ENCODE data around the gene CNTROB.

The CNTROB gene

GRCh38 chr17:7940743-7941142 lies 8.7 kb downstream of the CNTROB start:
- H3K79me2 ChIP-seq (ENCODE audit: control insufficient read depth, low read length), result no peaks in the 10 kb centered on the region

GRCh38 chr17:7943291-7943690 lies 11.3 kb downstream of the CNTROB start:
- Histone ChIP-seq H3K9me3 (ENCODE audit: control insufficient read depth, insufficient read depth, low read length) (no peaks in the 10 kb centered on the region), H3K9me2 (replicated peaks; ENCODE audit: control insufficient read depth, low read length) (no peaks in the 10 kb centered on the region), H3K4me3 (ENCODE audit: low read length) (no peak overlapping the region), H3K27me3 (ENCODE audit: control insufficient read depth, low read length) (no peaks in the 10 kb centered on the region), H3K27ac (ENCODE audit: low read depth, low read length) (no peak overlapping the region), H3K4me1 (ENCODE audit: control insufficient read depth, low read length) (peaks cover 19% of the 10 kb centered on the region), H3K4me2 (ENCODE audit: low read length) (no peak overlapping the region), H3K36me3 (ENCODE audit: control insufficient read depth, low read length) (peaks cover 74% of the 10 kb centered on the region), H3F3A (ENCODE audit: control insufficient read depth, insufficient read depth) (no peaks in the 10 kb centered on the region), H4K20me1 (ENCODE audit: control insufficient read depth, insufficient read depth, low read depth, low read length) (no peaks in the 10 kb centered on the region), H3K79me2 (ENCODE audit: control insufficient read depth, low read length) (no peaks in the 10 kb centered on the region)
- TF ChIP-seq CTCF (IDR thresholded peaks at IDR 0.05; ENCODE audit: low read depth, low read length, poor library complexity, severe bottlenecking), result no peak

More at GRCh38 chr17:7940743-7941142, 8.7 kb downstream of the CNTROB start:
- Histone ChIP-seq H3K27ac (ENCODE audit: low read depth, low read length) (no peak overlapping the region), H4K20me1 (ENCODE audit: control insufficient read depth, insufficient read depth, low read depth, low read length) (no peaks in the 10 kb centered on the region), H3K9me3 (ENCODE audit: control insufficient read depth, insufficient read depth, low read length) (no peaks in the 10 kb centered on the region), H3K36me3 (ENCODE audit: control insufficient read depth, low read length) (peaks cover 72% of the 10 kb centered on the region), H3K27me3 (ENCODE audit: control insufficient read depth, low read length) (no peaks in the 10 kb centered on the region), H3K4me1 (ENCODE audit: control insufficient read depth, low read length) (peaks cover 19% of the 10 kb centered on the region), H3K4me2 (ENCODE audit: low read length) (no peak overlapping the region), H3F3A (ENCODE audit: control insufficient read depth, insufficient read depth) (no peaks in the 10 kb centered on the region), H3K9me2 (replicated peaks; ENCODE audit: control insufficient read depth, low read length) (no peaks in the 10 kb centered on the region), H3K4me3 (ENCODE audit: low read length) (no peak overlapping the region)
- TF ChIP-seq EZH2phosphoT487 (IDR thresholded peaks at IDR 0.05; ENCODE audit: borderline replicate concordance, low read length), result no peak
- TF ChIP-seq CTCF (IDR thresholded peaks at IDR 0.05; ENCODE audit: low read depth, low read length, poor library complexity, severe bottlenecking), result no peak

- H3K9me2 ChIP-seq (replicated peaks; ENCODE audit: control insufficient read depth, low read length), result no peaks in the 10 kb centered on the region
- no peak overlapping the region for H3K4me2 ChIP-seq (ENCODE audit: low read length)
- no peaks in the 10 kb centered on the region for H3K79me2 ChIP-seq (ENCODE audit: control insufficient read depth, low read length)
- no peaks in the 10 kb centered on the region for H3K9me3 ChIP-seq (ENCODE audit: control insufficient read depth, insufficient read depth, low read length)
- H3K27ac ChIP-seq (ENCODE audit: low read depth, low read length), result peak overlapping the region; percentile 30; the same call in 1 of the 2 replicates
- peaks cover 80% of the 10 kb centered on the region for H3K36me3 ChIP-seq (ENCODE audit: control insufficient read depth, low read length)
- no peaks in the 10 kb centered on the region for H3F3A ChIP-seq (ENCODE audit: control insufficient read depth, insufficient read depth)
- no peaks in the 10 kb centered on the region for H3K27me3 ChIP-seq (ENCODE audit: control insufficient read depth, low read length)
- peaks cover 19% of the 10 kb centered on the region for H3K4me1 ChIP-seq (ENCODE audit: control insufficient read depth, low read length)
- TF ChIP-seq EZH2phosphoT487 (IDR thresholded peaks at IDR 0.05; ENCODE audit: borderline replicate concordance, low read length) (no peak), CTCF (IDR thresholded peaks at IDR 0.05; ENCODE audit: low read depth, low read length, poor library complexity, severe bottlenecking) (no peak)
- H4K20me1 ChIP-seq (ENCODE audit: control insufficient read depth, insufficient read depth, low read depth, low read length), result no peaks in the 10 kb centered on the region
- H3K4me3 ChIP-seq (ENCODE audit: low read length), result no peak overlapping the region
These were observed 12.3 kb downstream of the CNTROB start for GRCh38 chr17:7944326-7944725.

- no peaks in the 10 kb centered on the region for H3K27me3 ChIP-seq (ENCODE audit: control insufficient read depth, low read length)
- H3K79me2 ChIP-seq (ENCODE audit: control insufficient read depth, low read length), result no peaks in the 10 kb centered on the region
- no peaks in the 10 kb centered on the region for H3F3A ChIP-seq (ENCODE audit: control insufficient read depth, insufficient read depth)
- H4K20me1 ChIP-seq (ENCODE audit: control insufficient read depth, insufficient read depth, low read depth, low read length), result no peaks in the 10 kb centered on the region
- peaks cover 76% of the 10 kb centered on the region for H3K36me3 ChIP-seq (ENCODE audit: control insufficient read depth, low read length)
- H3K9me3 ChIP-seq (ENCODE audit: control insufficient read depth, insufficient read depth, low read length), result no peaks in the 10 kb centered on the region
- H3K4me1 ChIP-seq (ENCODE audit: control insufficient read depth, low read length), result peaks cover 19% of the 10 kb centered on the region
- H3K9me2 ChIP-seq (replicated peaks; ENCODE audit: control insufficient read depth, low read length), result no peaks in the 10 kb centered on the region
- TF ChIP-seq EZH2phosphoT487 (IDR thresholded peaks at IDR 0.05; ENCODE audit: borderline replicate concordance, low read length) (no peak), CTCF (IDR thresholded peaks at IDR 0.05; ENCODE audit: low read depth, low read length, poor library complexity, severe bottlenecking) (no peak)
- H3K4me3 ChIP-seq (ENCODE audit: low read length), result no peak overlapping the region
- no peak overlapping the region for H3K27ac ChIP-seq (ENCODE audit: low read depth, low read length)
- no peak overlapping the region for H3K4me2 ChIP-seq (ENCODE audit: low read length)
These were observed 13.6 kb downstream of the CNTROB start for GRCh38 chr17:7945651-7946050.

Measured in DOHH2 (cell line).